ENCODE data around the gene DNAJC8.

- TF ChIP-seq CTCF (conservative IDR thresholded peaks at IDR 0.05; ENCODE audit: low read depth, low read length) (no peak), RCOR1 (IDR thresholded peaks at IDR 0.05; ENCODE audit: insufficient replicate concordance, low read length) (no peak), RFX5 (IDR thresholded peaks at IDR 0.05; ENCODE audit: low read depth, low read length) (no peak), USF2 (IDR thresholded peaks at IDR 0.05; ENCODE audit: low read depth, low read length) (no peak), POLR2A (IDR thresholded peaks at IDR 0.05; ENCODE audit: low read depth, low read length) (no peak)
Observed at GRCh38 chr1:28229089-28229488, 3.7 kb downstream of the DNAJC8 start.
